Peyer's patch (tissue), 4 donors: ENCODE results near the gene DUT.

Experiments
- CTCF ChIP-seq, 6 experiments: fragments of 450-650 bp in 4 of 6; fragments of 200-600 bp in 2 of 6; sonication (generic) in 1 of 6; IDR thresholded peaks; one replicate each; pipeline ENCODE4 v1.5.1; 2017 to 2019; ENCODE audit warnings: antibody characterized with exemption in 6 of 6, mild to moderate bottlenecking in 3 of 6, moderate library complexity in 1 of 6
- POLR2A ChIP-seq, 2 donors: fragments of 450-650 bp; IDR thresholded peaks; one replicate each; pipeline ENCODE4 v1.5.1; 2017; ENCODE audit warnings: antibody characterized with exemption in 2 of 2, mild to moderate bottlenecking in 2 of 2, moderate library complexity in 2 of 2

- TF ChIP-seq CTCF (IDR thresholded peaks at IDR 0.05) = no peak
- no peak for TF ChIP-seq POLR2A (IDR thresholded peaks at IDR 0.05)
Measured at GRCh38 chr15:48297668-48298067, 33.6 kb upstream of the DUT start.
